ENCODE measurements around the gene MPG.

Gene MPG

DNA sequence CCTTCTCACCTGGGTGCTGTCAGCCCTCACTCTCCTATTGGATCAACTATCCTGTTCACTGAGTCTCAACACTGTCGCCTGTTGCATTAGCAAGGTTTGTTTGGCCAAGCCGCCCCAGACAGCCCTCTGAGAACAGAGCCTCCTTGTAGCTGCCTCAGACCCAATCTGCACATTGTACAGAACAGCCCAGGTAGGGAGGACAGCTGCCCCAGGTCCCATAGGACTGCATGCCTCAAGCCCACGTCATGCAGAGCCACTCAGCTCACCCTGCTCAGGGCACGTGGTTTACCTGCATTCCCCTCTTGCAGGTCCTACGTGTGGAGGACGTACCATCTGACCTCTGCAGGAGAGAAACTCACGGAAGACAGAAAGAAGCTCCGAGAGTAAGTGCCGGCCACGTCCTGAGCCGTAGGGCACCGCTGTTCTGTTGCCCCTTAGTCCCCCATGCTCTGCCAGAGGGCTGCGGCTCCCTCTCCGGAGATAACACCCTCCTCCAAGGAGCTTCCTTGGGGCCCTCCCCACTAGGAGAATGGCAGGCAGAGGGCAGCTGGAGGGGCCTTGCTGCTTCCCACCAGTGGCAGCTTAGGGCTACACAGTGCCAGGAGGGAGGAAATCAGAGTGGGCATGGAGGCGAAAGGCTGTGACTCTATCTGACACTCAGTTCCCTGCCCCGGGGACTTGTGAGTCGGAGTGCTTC, 21.6 kb upstream of the MPG start:
- TF ChIP-seq POLR2AphosphoS5 (IDR thresholded peaks at IDR 0.05; ENCODE audit: low read depth, low read length) (no peak), SIN3A (IDR thresholded peaks at IDR 0.05; ENCODE audit: borderline replicate concordance, insufficient read depth, low read length) (no peak), FOXP2 (optimal IDR thresholded peaks at IDR 0.05; ENCODE audit: borderline replicate concordance, extremely low read depth, extremely low read length, insufficient read depth) (no peak), TAF1 (IDR thresholded peaks at IDR 0.05; ENCODE audit: borderline replicate concordance, insufficient read depth, low read length) (no peak)
- TF ChIP-seq, protein P1, sequence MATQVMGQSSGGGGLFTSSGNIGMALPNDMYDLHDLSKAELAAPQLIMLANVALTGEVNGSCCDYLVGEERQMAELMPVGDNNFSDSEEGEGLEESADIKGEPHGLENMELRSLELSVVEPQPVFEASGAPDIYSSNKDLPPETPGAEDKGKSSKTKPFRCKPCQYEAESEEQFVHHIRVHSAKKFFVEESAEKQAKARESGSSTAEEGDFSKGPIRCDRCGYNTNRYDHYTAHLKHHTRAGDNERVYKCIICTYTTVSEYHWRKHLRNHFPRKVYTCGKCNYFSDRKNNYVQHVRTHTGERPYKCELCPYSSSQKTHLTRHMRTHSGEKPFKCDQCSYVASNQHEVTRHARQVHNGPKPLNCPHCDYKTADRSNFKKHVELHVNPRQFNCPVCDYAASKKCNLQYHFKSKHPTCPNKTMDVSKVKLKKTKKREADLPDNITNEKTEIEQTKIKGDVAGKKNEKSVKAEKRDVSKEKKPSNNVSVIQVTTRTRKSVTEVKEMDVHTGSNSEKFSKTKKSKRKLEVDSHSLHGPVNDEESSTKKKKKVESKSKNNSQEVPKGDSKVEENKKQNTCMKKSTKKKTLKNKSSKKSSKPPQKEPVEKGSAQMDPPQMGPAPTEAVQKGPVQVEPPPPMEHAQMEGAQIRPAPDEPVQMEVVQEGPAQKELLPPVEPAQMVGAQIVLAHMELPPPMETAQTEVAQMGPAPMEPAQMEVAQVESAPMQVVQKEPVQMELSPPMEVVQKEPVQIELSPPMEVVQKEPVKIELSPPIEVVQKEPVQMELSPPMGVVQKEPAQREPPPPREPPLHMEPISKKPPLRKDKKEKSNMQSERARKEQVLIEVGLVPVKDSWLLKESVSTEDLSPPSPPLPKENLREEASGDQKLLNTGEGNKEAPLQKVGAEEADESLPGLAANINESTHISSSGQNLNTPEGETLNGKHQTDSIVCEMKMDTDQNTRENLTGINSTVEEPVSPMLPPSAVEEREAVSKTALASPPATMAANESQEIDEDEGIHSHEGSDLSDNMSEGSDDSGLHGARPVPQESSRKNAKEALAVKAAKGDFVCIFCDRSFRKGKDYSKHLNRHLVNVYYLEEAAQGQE (IDR thresholded peaks at IDR 0.05; ENCODE audit: insufficient read depth in 1 of 2, low read depth in 2 of 2, low read length in 2 of 2), result no peak

DNA sequence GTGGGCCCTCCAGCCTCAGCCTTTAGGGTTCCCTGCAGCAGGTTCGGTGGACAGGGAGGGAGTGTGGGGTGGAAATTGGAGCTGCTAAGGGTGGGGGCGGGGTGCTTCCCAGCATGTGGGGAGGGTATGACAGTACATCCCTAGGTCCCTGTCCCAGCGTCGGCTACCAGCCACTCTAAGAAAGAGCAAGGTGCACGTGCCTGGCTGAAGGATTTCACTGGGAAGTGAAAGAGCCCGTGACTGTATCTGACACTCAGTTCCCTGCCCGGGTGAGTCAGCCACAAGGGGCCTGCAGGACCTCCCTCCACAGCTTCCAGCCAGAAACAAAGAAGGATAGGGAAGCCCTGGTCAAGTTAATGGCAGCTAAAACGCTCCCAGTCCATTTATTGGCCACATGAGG, 20.3 kb upstream of the MPG start:
- TF ChIP-seq, protein P1 (IDR thresholded peaks at IDR 0.05; ENCODE audit: insufficient read depth in 1 of 2, low read depth in 2 of 2, low read length in 2 of 2), result no peak
- no peak for TF ChIP-seq TAF1 (IDR thresholded peaks at IDR 0.05; ENCODE audit: borderline replicate concordance, insufficient read depth, low read length)
- no peak for TF ChIP-seq SIN3A (IDR thresholded peaks at IDR 0.05; ENCODE audit: borderline replicate concordance, insufficient read depth, low read length)
- no peak for TF ChIP-seq POLR2AphosphoS5 (IDR thresholded peaks at IDR 0.05; ENCODE audit: low read depth, low read length)
- TF ChIP-seq FOXP2 (optimal IDR thresholded peaks at IDR 0.05; ENCODE audit: borderline replicate concordance, extremely low read depth, extremely low read length, insufficient read depth), result no peak

DNA sequence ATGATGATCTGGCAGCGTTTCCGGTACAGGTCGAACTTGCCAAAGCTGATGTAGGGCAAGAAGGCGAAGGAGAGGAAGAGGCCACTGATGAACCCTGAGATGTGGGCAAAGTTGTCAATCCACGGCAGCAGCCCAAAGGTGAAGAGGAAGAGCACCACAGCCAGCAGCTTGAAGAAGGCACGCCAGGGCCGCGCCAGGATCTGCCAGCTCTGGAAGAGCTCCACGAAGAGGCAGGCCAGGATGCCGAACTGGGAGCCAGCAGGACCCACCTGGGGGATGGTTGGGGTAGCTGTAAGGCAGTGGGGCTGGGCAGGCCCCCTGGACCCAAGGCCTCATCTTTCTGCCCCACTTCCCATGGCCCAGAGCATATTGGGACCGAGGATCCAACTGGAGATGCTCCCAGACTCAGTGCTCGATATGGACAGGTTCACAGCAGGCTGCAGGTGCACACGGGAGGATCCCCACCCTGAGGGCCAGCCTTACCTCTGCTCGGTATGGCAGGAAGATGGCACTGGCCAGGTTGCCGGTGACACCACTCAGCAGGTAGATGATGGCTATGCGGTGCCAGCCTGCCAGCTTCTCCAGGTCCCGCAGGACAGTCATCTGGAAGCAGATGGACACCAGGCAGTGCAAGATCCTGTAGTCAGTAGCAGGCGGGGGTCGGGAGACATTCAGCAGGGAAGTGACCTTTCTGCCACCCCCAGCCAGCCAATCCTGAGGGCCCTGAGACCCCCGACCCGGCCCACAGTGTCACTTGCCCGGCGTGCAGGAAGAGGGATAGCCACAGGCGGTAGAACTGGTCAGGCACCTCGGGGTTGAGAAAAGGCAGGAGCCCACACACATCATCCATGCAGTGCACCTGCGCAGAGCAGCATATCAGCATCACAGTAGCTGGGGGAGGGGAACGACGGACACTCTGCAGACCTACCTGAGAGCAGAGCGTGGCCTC, 19.3 kb upstream of the MPG start:
- TF ChIP-seq, protein P1 (IDR thresholded peaks at IDR 0.05; ENCODE audit: insufficient read depth in 1 of 2, low read depth in 2 of 2, low read length in 2 of 2), result no peak
- no peak for TF ChIP-seq FOXP2 (optimal IDR thresholded peaks at IDR 0.05; ENCODE audit: borderline replicate concordance, extremely low read depth, extremely low read length, insufficient read depth)
- TF ChIP-seq SIN3A (IDR thresholded peaks at IDR 0.05; ENCODE audit: borderline replicate concordance, insufficient read depth, low read length), result no peak
- no peak for TF ChIP-seq TAF1 (IDR thresholded peaks at IDR 0.05; ENCODE audit: borderline replicate concordance, insufficient read depth, low read length)
- no peak; the same call in 1 of the 2 replicates for TF ChIP-seq POLR2AphosphoS5 (IDR thresholded peaks at IDR 0.05; ENCODE audit: low read depth, low read length)

DNA sequence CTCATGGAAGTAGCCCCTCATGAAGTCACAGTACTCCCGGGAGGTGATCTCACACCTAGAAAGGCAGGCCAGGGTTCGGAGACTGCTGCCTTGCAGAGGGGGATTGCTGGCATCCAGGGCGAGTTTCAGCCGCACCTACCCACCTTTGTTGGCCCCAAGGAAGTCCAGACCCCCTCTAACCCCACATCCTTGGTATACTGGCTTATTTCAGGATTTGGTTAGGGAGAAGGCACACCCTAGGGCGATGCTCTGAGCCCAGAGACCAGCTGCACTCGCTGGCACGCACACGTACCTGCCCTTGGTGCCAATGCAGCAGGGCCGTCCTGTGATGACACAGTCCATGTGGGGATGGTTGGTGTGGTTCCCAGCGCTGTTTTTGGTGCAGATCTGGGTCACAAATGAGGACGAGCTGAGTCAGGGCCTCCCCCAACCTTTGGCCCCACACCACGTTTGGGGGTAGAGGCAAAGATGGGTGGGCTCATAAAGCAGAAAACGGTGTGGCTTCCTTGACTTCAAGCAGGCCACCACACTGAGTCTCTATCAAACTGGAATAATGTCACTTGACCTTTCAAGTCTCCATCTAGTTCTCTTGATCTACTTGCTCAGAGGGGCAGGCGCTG, 18.5 kb upstream of the MPG start:
- TF ChIP-seq SIN3A (IDR thresholded peaks at IDR 0.05; ENCODE audit: borderline replicate concordance, insufficient read depth, low read length) (no peak), POLR2AphosphoS5 (IDR thresholded peaks at IDR 0.05; ENCODE audit: low read depth, low read length) (no peak), FOXP2 (optimal IDR thresholded peaks at IDR 0.05; ENCODE audit: borderline replicate concordance, extremely low read depth, extremely low read length, insufficient read depth) (no peak), TAF1 (IDR thresholded peaks at IDR 0.05; ENCODE audit: borderline replicate concordance, insufficient read depth, low read length) (no peak)
- TF ChIP-seq, protein P1 (IDR thresholded peaks at IDR 0.05; ENCODE audit: insufficient read depth in 1 of 2, low read depth in 2 of 2, low read length in 2 of 2), result no peak

All from PFSK-1 (cell line).